OCI-LY3 (cell line): ENCODE measurements around the gene EYA3.

Experiments
- H2AFZ ChIP-seq: fragments of 200-600, 300-600 bp; shearing (Covaris generic); 2 replicates; pipeline ENCODE4 v1.6.0; 2014; ENCODE audit warnings: antibody characterized with exemption, low read depth, low read length
- H3K27ac ChIP-seq: fragments of 200-600, 300-600 bp; sonication (generic); 2 replicates; pipeline ENCODE4 v1.5.1; 2014; ENCODE audit warnings: mild to moderate bottlenecking, low read length, moderate library complexity, mixed read lengths
- H3K27me3 ChIP-seq: fragments of 200-600, 300-600 bp; sonication (generic); 2 replicates; pipeline ENCODE4 v1.6.1; 2014; ENCODE audit warnings: low read depth, low read length, mixed read lengths
- H3K36me3 ChIP-seq: fragments of 200-600, 300-600 bp; sonication (generic); replicated peaks from 2 replicates; pipeline ENCODE3; 2014; ENCODE audit warnings: low read depth, low read length, mixed read lengths
- H3K4me1 ChIP-seq: fragments of 300-600, 200-600 bp; sonication (generic); 2 replicates; pipeline ENCODE4 v1.6.1; 2014; ENCODE audit warnings: low read length, mixed read lengths
- H3K4me2 ChIP-seq: fragments of 200-600, 300-600 bp; sonication (generic); 2 replicates; pipeline ENCODE4 v1.6.1; 2014; ENCODE audit warnings: low read length, mixed read lengths
- H3K4me3 ChIP-seq: fragments of 300-600, 200-600 bp; sonication (generic); 2 replicates; pipeline ENCODE4 v1.5.1; 2014; ENCODE audit warnings: antibody characterized with exemption, mild to moderate bottlenecking, low read length, moderate library complexity
- H3K79me2 ChIP-seq: fragments of 300-600, 200-600 bp; shearing (Covaris generic); 2 replicates; pipeline ENCODE4 v1.6.1; 2014; ENCODE audit warnings: mild to moderate bottlenecking, low read length, mixed read lengths
- H3K9ac ChIP-seq: fragments of 300-600, 200-600 bp; shearing (Covaris generic); 2 replicates; pipeline ENCODE4 v1.6.0; 2014; ENCODE audit warnings: mild to moderate bottlenecking, low read length, moderate library complexity
- H3K9me3 ChIP-seq: fragments of 200-600, 300-600 bp; shearing (Covaris generic); 2 replicates; pipeline ENCODE4 v1.6.1; 2014; ENCODE audit warnings: low read length, mixed read lengths; ENCODE audit not compliant: insufficient read depth
- H4K20me1 ChIP-seq: fragments of 200-600, 300-600 bp; sonication (generic); 2 replicates; pipeline ENCODE4 v1.6.1; 2016; ENCODE audit warnings: low read length, mixed read lengths; ENCODE audit not compliant: insufficient read depth
- EZH2phosphoT487 ChIP-seq: fragments of 200-600 bp; shearing (Covaris generic); IDR thresholded peaks from 2 replicates; pipeline ENCODE4 v1.6.1; 2018; ENCODE audit warnings: antibody characterized with exemption, mixed run types, low read depth
- TF ChIP-seq, protein P1 (sequence below): fragments of 200-600, 300-600 bp; sonication (generic); IDR thresholded peaks from 2 replicates; pipeline ENCODE4 v1.5.1; 2014; ENCODE audit warnings: antibody characterized with exemption, low read length, low read depth

Gene EYA3

DNA sequence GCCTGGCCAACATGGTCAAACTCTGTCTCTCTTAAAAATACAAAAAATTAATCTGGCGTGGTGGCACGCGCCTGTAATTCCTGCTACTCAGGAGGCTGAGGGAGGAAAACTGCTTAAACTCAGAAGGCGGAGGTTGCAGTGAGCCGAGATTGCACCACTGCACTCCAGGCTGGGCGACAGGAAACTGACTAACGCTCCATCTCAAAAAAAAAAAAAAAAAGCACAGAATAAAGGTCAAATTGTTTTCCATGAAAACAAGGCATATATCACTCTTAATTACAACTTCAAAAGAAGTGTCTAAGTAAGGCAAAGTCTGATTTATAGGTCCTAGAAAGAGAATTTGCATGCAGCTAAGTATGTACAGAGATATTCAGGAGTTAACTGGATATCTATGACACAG is 25.6 kb downstream of the EYA3 start:
- H3K4me2 ChIP-seq = no peak overlapping the region
- no peaks in the 10 kb centered on the region for H3K4me1 ChIP-seq
- H3K9me3 ChIP-seq = no peaks in the 10 kb centered on the region
- peaks cover 2% of the 10 kb centered on the region for H3K36me3 ChIP-seq
- H3K79me2 ChIP-seq = peaks cover 11% of the 10 kb centered on the region; the same call in 1 of the 2 replicates
- no peak overlapping the region for H3K27ac ChIP-seq
- H2AFZ ChIP-seq = no peak overlapping the region
- no peak overlapping the region for H3K4me3 ChIP-seq
- no peak overlapping the region for H3K9ac ChIP-seq
- TF ChIP-seq, protein P1, sequence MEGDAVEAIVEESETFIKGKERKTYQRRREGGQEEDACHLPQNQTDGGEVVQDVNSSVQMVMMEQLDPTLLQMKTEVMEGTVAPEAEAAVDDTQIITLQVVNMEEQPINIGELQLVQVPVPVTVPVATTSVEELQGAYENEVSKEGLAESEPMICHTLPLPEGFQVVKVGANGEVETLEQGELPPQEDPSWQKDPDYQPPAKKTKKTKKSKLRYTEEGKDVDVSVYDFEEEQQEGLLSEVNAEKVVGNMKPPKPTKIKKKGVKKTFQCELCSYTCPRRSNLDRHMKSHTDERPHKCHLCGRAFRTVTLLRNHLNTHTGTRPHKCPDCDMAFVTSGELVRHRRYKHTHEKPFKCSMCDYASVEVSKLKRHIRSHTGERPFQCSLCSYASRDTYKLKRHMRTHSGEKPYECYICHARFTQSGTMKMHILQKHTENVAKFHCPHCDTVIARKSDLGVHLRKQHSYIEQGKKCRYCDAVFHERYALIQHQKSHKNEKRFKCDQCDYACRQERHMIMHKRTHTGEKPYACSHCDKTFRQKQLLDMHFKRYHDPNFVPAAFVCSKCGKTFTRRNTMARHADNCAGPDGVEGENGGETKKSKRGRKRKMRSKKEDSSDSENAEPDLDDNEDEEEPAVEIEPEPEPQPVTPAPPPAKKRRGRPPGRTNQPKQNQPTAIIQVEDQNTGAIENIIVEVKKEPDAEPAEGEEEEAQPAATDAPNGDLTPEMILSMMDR = no peak
- TF ChIP-seq EZH2phosphoT487 = no peak
- no peaks in the 10 kb centered on the region for H4K20me1 ChIP-seq
- no peaks in the 10 kb centered on the region for H3K27me3 ChIP-seq

- Histone ChIP-seq H3K79me2 (peaks cover 4% of the 10 kb centered on the region; the same call in 1 of the 2 replicates), H4K20me1 (no peaks in the 10 kb centered on the region), H3K4me3 (no peak overlapping the region), H3K9me3 (no peaks in the 10 kb centered on the region), H3K4me1 (peaks cover 11% of the 10 kb centered on the region), H3K27me3 (no peaks in the 10 kb centered on the region), H3K4me2 (no peak overlapping the region), H2AFZ (no peak overlapping the region), H3K9ac (no peak overlapping the region), H3K36me3 (peaks cover 2% of the 10 kb centered on the region), H3K27ac (no peak overlapping the region)
- TF ChIP-seq, protein P1 = no peak
- no peak for TF ChIP-seq EZH2phosphoT487
These were observed 29.2 kb downstream of the EYA3 start for GRCh38 chr1:28058971-28059878.

GRCh38 chr1:28058168-28058567 is 30.2 kb downstream of the EYA3 start:
- no peaks in the 10 kb centered on the region for H4K20me1 ChIP-seq
- no peak overlapping the region for H2AFZ ChIP-seq
- no peaks in the 10 kb centered on the region for H3K27me3 ChIP-seq
- H3K4me1 ChIP-seq = peaks cover 11% of the 10 kb centered on the region
- peaks cover 2% of the 10 kb centered on the region for H3K36me3 ChIP-seq
- H3K4me3 ChIP-seq = no peak overlapping the region
- no peak overlapping the region for H3K9ac ChIP-seq
- H3K79me2 ChIP-seq = no peaks in the 10 kb centered on the region; the same call in 1 of the 2 replicates
- TF ChIP-seq, protein P1 = no peak
- TF ChIP-seq EZH2phosphoT487 = no peak
- H3K4me2 ChIP-seq = no peak overlapping the region
- H3K9me3 ChIP-seq = no peaks in the 10 kb centered on the region
- H3K27ac ChIP-seq = no peak overlapping the region

DNA sequence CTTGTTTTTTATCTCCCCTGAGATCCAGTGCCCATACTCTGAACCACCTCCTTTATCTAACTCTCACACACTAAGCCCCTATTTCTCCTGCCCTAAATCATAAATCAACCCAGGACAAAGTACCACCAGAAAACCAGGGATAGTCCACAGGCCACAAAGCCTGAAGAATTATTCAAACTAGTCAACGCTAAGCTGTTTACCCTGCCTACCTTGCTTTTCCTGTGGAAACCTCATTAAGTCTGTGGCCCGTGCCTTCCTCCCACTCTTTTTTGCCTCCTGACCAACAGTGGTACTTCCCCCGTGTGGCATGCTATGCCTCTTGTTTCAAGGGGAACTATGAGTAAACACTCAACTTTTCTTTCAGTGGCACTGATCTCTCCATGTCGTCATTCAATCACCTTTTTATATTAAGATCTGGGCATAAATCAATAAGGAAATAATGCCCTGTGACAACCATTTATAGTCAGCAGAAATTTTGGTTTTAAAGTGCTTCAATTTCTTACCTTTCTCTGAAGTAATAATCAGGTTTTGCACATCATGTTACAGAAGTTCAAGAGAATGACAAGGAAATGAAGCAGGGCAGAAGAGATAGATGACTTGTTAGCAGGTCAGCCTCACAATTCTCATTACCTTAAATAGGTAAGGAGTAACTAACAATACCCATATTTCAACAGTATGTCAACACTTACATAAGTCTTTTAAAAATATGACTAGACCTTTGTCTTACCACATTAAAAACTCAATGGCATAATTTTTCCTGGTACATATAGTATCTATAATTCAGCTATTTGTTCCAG is 32.1 kb downstream of the EYA3 start:
- H3K4me2 ChIP-seq = peak overlapping the region; percentile 37

More for the DNA sequence above, 32.1 kb downstream of the EYA3 start:
- Histone ChIP-seq H3K79me2 (no peaks in the 10 kb centered on the region; the same call in 1 of the 2 replicates), H3K4me1 (peaks cover 11% of the 10 kb centered on the region), H2AFZ (no peak overlapping the region), H3K27ac (no peak overlapping the region), H3K4me3 (no peak overlapping the region), H4K20me1 (no peaks in the 10 kb centered on the region), H3K9ac (no peak overlapping the region), H3K9me3 (no peaks in the 10 kb centered on the region), H3K36me3 (no peaks in the 10 kb centered on the region), H3K27me3 (no peaks in the 10 kb centered on the region)
- TF ChIP-seq, protein P1 = no peak
- no peak for TF ChIP-seq EZH2phosphoT487
